Right lobe of liver (tissue), 6 donors: ENCODE measurements around the gene RLF. TPM values are rescaled to one million over a fixed set of nuclear protein-coding genes. Genes with fewer than 3 reads are reported as not detected.
A peak's percentile ranks its signal among the peaks of the same experiment; 100 is the strongest.

Experiments used
- ATAC-seq, 4 donors: fragments of 200-7000 bp; cut with Tn5 transposase; one replicate each; pipeline ENCODE4 v1.9.1; 2020; ENCODE audit warnings: mild to moderate bottlenecking in 4 of 4, moderate library complexity in 4 of 4
- DNase-seq, 3 donors: peaks; one replicate each; pipeline ENCODE4 v3.0.0-alpha.2; 2020
- H3K27ac ChIP-seq, 3 donors: fragments of 200-600 bp; one replicate each; pipeline ENCODE4 v1.8.0; 2022
- H3K27me3 ChIP-seq, 2 donors: fragments of 200-600 bp; one replicate each; pipeline ENCODE4 v1.8.0; 2022
- H3K36me3 ChIP-seq, 4 donors: fragments of 200-600 bp; sonication (generic) in 1 of 4; one replicate each; pipeline versions ENCODE4 v1.5.1 to v1.8.0; 2017 to 2022; ENCODE audit warnings: control low read depth in 1 of 4
- H3K4me1 ChIP-seq, 4 donors: fragments of 200-600 bp; sonication (generic) in 1 of 4; one replicate each; pipeline versions ENCODE4 v1.5.1 to v1.8.0; 2017 to 2022; ENCODE audit warnings: control low read depth in 1 of 4
- H3K4me3 ChIP-seq, 3 donors: fragments of 200-600 bp; one replicate each; pipeline ENCODE4 v1.8.0; 2022
- H3K9me3 ChIP-seq, 4 donors: fragments of 200-600 bp; sonication (generic) in 1 of 4; one replicate each; pipeline versions ENCODE4 v1.5.1 to v1.8.0; 2017 to 2022; ENCODE audit warnings: control low read depth in 1 of 4
- POLR2A ChIP-seq: fragments of 450-650 bp; IDR thresholded peaks from one replicate; pipeline ENCODE4 v1.6.1; 2017; ENCODE audit warnings: antibody characterized with exemption, mild to moderate bottlenecking
- WGBS: methylation state at CpG from one replicate; pipeline ENCODE4 v1.1.6; 2018; ENCODE audit warnings: low coverage, low lambda C conversion rate; ENCODE audit not compliant: insufficient coverage; ENCODE audit errors: missing lambda C conversion rate; 5-methylcytosine and 5-hydroxymethylcytosine counted together
- intact Hi-C, 2 donors: fragments of 100-400 bp; cut with DNase I; formaldehyde crosslinking; loops; one replicate each; pipeline versions ENCODE4 v1.11.2 to v1.14.1; 2022
- total RNA-seq, 6 experiments: library from RNA; depleted of rRNA in 2 of 6; stranded (reverse); fragments of >200 nt in 2 of 6; fragmentation: NEBNext Ultra II Directional in 3 of 6; extraction: Animal tissue kit (Norgen Biotek cat#: 25700) in 3 of 6; gene quantifications; one replicate each; pipeline versions ENCODE4 v1.1.0 to v1.2.4, GENCODE V29; 2016 to 2023
- TF ChIP-seq, protein P1 (sequence below), 4 donors: fragments of 200-600 bp in 3 of 4; fragments of 450-650 bp in 1 of 4; IDR thresholded peaks; one replicate each; pipeline versions ENCODE4 v1.5.1 to v1.8.0; 2016 to 2022; ENCODE audit warnings: antibody characterized with exemption in 4 of 4, mild to moderate bottlenecking in 2 of 4
- donor health status: DM: no; HTN: yes; CAD: no.
- donor health status: DM: no; HTN: no; CAD: no.
- donor health status: DM: no; HTN: no; CAD: no.
- donor health status: DM: no; HTN: yes; CAD: no.
- donor health status: DM: no; HTN: yes; CAD: no.

Gene RLF
- total RNA-seq, 6 experiments from 2014 or later, result 4.6 to 12.3 (median 6.0) TPM

GRCh38 chr1:40257688-40258444 lies 96.7 kb downstream of the RLF start, which contains the start of gene ZMPSTE24:
TSS of gene ZMPSTE24 (plus strand) at chr1:40258236. CDS start at chr1:40258272, 36 bp downstream.
- no peaks in the 10 kb centered on the region for H3K27me3 ChIP-seq

GRCh38 chr1:40258445-40258769 lies 97.2 kb downstream of the RLF start:
- intact Hi-C loops, result no loop called here
- no peak for ATAC-seq
- peak overlapping the region; percentile 85 to 96 (median 91) for H3K27ac ChIP-seq

More at GRCh38 chr1:40257688-40258444, 96.7 kb downstream of the RLF start, which contains the start of gene ZMPSTE24:
- Histone ChIP-seq H3K36me3 (peaks cover 0 to 23% (median 9%) of the 10 kb centered on the region in 4 donors), H3K4me1 (peaks cover 0 to 14% (median 3%) of the 10 kb centered on the region in 4 donors), H3K9me3 (no peaks in the 10 kb centered on the region), H3K4me3 (peak within 1 kb of the TSS; percentile 88 to 95 (median 90)), H3K27ac (peak within 1 kb of the TSS; percentile 85 to 96 (median 91))
- WGBS, result 2% methylated on average over 23 of the region's 48 CpGs
- TF ChIP-seq, protein P1, sequence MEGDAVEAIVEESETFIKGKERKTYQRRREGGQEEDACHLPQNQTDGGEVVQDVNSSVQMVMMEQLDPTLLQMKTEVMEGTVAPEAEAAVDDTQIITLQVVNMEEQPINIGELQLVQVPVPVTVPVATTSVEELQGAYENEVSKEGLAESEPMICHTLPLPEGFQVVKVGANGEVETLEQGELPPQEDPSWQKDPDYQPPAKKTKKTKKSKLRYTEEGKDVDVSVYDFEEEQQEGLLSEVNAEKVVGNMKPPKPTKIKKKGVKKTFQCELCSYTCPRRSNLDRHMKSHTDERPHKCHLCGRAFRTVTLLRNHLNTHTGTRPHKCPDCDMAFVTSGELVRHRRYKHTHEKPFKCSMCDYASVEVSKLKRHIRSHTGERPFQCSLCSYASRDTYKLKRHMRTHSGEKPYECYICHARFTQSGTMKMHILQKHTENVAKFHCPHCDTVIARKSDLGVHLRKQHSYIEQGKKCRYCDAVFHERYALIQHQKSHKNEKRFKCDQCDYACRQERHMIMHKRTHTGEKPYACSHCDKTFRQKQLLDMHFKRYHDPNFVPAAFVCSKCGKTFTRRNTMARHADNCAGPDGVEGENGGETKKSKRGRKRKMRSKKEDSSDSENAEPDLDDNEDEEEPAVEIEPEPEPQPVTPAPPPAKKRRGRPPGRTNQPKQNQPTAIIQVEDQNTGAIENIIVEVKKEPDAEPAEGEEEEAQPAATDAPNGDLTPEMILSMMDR (IDR thresholded peaks at IDR 0.05), result no peak
- TF ChIP-seq POLR2A, result peak; percentile 50
- intact Hi-C loops, result no loop called here
- DNase-seq (peak; percentile 93 to 97 (median 97)), ATAC-seq (peak; percentile 99)

GRCh38 chr1:40264354-40264781 lies 103.2 kb downstream of the RLF start:
- WGBS, result 94% methylated on average over 3 of the region's 3 CpGs
- no peaks in the 10 kb centered on the region for H3K27me3 ChIP-seq
- no peak overlapping the region for H3K4me3 ChIP-seq
- no peak overlapping the region for H3K27ac ChIP-seq
- peaks cover 0 to 16% (median 3%) of the 10 kb centered on the region in 4 donors for H3K4me1 ChIP-seq
- DNase-seq (no peak), ATAC-seq (no peak)
- H3K36me3 ChIP-seq, result peaks cover 0 to 40% (median 14%) of the 10 kb centered on the region in 4 donors
- intact Hi-C loops, result no loop called here
- TF ChIP-seq, protein P1 (IDR thresholded peaks at IDR 0.05), result no peak
- TF ChIP-seq POLR2A, result no peak
- H3K9me3 ChIP-seq, result no peaks in the 10 kb centered on the region

More at GRCh38 chr1:40258445-40258769, 97.2 kb downstream of the RLF start:
- no peak for DNase-seq
- 0% methylated on average over 1 of the region's 10 CpGs for WGBS
- Histone ChIP-seq H3K36me3 (peaks cover 0 to 28% (median 11%) of the 10 kb centered on the region in 4 donors), H3K4me1 (peaks cover 0 to 14% (median 3%) of the 10 kb centered on the region in 4 donors), H3K9me3 (no peaks in the 10 kb centered on the region), H3K4me3 (peak overlapping the region; percentile 88 to 95 (median 90)), H3K27me3 (no peaks in the 10 kb centered on the region)
- TF ChIP-seq, protein P1 (IDR thresholded peaks at IDR 0.05), result no peak
- TF ChIP-seq POLR2A, result no peak

- no peak overlapping the region for H3K4me3 ChIP-seq
- H3K27ac ChIP-seq, result no peak overlapping the region
- H3K9me3 ChIP-seq, result no peaks in the 10 kb centered on the region
- DNase-seq (no peak), ATAC-seq (no peak)
- no peaks in the 10 kb centered on the region for H3K27me3 ChIP-seq
- H3K36me3 ChIP-seq, result peaks cover 0 to 49% (median 17%) of the 10 kb centered on the region in 4 donors
- intact Hi-C loops, result no loop called here
- no peak for TF ChIP-seq POLR2A
- TF ChIP-seq, protein P1 (IDR thresholded peaks at IDR 0.05), result no peak
- peaks cover 0 to 16% (median 3%) of the 10 kb centered on the region in 4 donors for H3K4me1 ChIP-seq
These were observed 104.1 kb downstream of the RLF start for GRCh38 chr1:40265298-40265697.
